ENCODE measurements around the gene NR1D2.

NR1D2 gene

GRCh38 chr3:23931597-23931996 is 13.5 kb upstream of the NR1D2 start:
- DNase-seq (ENCODE audit: low read depth): no peak

- DNase-seq (ENCODE audit: low read depth): no peak
Measured at GRCh38 chr3:23932571-23932970, 12.5 kb upstream of the NR1D2 start.

- no peak for DNase-seq (ENCODE audit: low read depth)
Measured at GRCh38 chr3:23934253-23934652, 10.8 kb upstream of the NR1D2 start.

GRCh38 chr3:23937296-23937695 is 7.8 kb upstream of the NR1D2 start:
- DNase-seq (ENCODE audit: low read depth): no peak

DNA sequence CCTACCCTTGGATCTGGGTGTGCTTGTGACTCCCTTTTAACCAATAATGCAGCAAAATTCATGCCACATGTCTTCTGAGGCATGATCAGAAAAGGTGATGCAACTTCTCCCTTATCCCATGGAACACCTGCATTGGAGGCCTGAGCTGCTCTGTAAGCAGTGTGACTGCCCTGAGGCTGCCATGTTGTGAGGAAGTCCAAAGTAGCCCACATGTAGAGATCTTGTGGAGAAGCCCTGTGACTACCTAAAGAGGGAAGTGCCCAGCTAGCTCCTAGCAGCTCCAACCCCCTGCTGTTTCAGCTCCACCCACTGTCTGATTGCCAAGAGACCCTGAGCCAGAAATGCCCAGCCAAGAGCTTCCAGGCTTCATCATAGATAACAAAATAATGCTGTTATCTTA is 6.4 kb upstream of the NR1D2 start:
- DNase-seq (ENCODE audit: low read depth): no peak

GRCh38 chr3:23940775-23941174 is 4.3 kb upstream of the NR1D2 start:
- no peak for DNase-seq (ENCODE audit: low read depth)

DNA sequence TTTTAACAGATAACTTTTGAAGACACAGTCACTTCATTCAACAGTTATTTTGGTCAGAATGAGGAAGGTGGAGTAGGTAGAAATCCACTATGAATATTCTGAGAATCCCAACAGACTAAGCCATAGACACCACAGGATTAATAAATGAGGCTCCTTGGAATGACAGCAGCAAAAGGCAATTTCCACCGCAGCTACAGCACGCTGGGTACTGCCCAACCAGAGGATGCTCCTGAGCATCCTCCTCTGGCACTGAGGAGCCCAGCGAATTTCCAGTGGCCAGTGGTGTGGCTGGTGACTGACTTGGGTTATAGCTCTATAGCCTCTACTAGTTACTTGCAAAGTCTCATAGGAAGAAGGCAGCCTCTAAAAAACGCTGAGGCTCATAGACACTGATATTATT is 3.6 kb upstream of the NR1D2 start:
- DNase-seq (ENCODE audit: low read depth): no peak

DNA sequence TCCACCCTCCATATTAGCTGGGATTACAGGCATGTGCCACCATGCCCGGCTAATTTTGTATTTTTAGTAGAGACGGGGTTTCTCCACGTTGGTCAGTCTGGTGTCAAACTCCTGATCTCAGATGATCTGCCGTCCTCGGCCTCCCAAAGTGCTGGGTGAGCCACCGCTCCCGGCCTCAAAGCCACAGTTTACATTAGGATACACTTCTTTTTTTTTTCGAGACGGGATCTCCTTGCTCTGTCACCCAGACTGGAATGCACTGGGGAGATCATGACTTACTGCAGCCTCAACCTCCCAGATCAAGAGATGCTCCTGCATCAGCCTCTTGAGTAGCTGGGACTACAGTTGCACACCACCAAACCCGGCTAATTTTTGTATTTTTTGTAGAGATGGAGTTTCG is 2.5 kb upstream of the NR1D2 start:
- DNase-seq (ENCODE audit: low read depth): no peak

- DNase-seq (ENCODE audit: low read depth): no peak
Measured at GRCh38 chr3:23944007-23944783, 891 bp upstream of the NR1D2 start.

GRCh38 chr3:23945663-23945912 is 502 bp downstream of the NR1D2 start:
- DNase-seq (ENCODE audit: low read depth): no peak

GRCh38 chr3:23945913-23946687 is 1.0 kb downstream of the NR1D2 start:
- peak; percentile 94 for DNase-seq (ENCODE audit: low read depth)

DNA sequence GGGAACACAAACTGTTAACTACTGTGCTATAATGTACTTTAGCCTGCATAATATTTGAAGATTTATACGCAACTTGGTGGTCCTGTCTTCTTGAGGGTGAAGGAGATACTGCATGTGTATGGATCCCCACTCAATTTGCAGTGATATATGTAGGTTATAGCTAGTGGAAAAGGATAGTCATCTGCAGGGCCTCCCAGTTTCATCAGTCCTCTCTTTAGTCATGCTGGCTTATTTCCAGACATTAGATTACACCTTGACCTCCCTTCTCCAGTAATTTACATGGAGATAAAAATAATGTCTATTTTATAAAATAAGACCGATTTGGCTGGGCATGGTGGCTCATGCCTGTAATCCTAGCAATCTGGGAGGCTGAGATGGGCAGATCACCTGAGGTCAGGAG is 3.7 kb downstream of the NR1D2 start:
- DNase-seq (ENCODE audit: low read depth): no peak

GRCh38 chr3:23949784-23950183 is 4.7 kb downstream of the NR1D2 start:
- DNase-seq (ENCODE audit: low read depth): no peak

DNA sequence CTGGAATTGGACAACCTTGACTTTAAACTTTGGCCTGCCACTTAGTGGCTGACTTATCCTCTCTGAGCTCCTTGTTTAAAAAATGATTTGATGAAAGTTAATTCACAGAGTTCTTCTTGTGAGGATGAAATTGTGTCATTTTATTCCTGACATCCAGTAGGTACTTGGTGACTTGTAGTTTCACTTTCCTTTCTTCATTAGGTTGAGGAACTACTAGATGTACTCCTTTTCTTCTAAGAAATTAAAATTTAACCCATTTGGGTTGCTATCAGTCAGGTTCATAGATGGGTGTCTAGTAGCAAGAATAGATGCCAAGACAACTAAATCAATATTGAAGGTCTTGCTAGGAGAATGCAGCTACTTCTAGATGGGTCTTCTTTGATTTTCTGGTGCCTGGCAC is 5.2 kb downstream of the NR1D2 start:
- no peak for DNase-seq (ENCODE audit: low read depth)

DNA sequence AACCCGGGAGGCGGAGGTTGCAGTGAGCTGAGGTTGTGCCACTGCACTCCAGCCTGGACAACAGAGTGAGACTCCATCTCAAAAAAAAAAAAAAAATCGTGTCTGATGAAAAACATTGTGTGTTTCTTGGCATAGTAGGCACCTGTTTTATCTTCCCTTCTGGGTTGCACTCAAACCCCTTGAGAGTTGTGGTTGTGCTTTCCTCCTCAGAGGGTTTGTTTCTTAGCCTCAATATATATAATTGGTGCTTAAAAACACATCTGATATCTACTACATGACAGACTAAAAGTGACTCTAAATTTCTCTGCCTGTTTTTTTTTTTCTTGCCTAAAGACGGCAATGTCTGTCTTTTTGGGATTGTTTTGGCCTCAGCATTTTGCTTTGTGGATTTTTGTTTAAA is 7.6 kb downstream of the NR1D2 start:
- DNase-seq (ENCODE audit: low read depth): no peak

DNA sequence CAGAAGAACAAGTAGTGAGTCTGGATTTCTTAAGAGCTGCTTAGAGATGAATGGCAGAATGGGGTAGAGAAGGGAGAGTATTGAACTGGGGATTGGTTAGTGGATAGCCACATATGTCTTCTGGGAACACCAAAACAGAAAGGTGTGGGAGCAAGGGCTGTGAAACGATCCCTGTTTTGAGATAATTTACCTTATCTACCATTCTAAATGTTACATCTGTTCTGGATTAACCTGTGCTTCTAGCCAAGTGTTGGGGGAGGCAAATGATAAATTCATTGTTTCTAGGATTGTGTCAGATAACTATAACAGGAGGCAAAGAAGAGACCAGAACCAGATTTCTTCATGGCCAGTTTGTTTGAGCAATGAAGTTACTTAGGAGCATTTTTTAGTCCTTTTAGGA is 8.4 kb downstream of the NR1D2 start:
- no peak for DNase-seq (ENCODE audit: low read depth)

DNA sequence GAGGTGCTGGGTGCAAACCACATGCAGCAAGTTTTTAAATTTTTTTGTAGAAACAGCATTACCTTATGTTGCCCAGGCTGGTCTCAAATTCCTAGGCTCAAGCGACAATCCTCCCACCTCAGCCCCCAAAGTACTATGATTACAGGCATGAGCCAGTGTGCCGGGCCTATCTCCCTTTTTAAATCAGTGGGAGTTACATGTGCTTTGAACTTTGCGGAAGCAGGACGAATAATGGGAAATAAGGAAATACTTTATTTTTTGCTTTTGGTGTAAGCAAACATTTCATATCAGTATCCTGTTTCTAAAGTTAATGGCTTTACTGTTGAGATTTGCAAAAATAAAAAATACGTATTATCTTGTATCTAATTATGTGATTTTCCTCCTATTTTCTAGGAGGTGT is 9.1 kb downstream of the NR1D2 start:
- DNase-seq (ENCODE audit: low read depth): no peak

DNA sequence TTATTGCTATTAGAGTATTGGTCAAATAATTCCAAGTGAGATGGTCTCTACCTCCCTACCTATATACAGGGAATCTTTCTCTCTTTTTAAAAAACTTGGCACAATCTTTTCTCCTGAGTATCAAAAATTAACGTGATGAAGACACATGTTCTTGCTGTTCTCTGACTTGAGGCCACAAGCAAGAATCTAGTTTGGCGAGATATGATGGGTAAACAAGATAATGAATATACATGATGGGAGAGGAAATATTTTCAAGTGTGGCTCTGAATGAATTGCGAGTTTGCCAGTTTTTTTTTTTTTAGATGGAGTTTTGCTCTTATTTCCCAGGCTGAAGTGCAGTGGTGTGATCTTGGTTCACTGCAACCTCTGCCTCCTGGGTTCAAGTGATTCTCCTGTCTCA is 11.6 kb downstream of the NR1D2 start:
- no peak for DNase-seq (ENCODE audit: low read depth)

DNA sequence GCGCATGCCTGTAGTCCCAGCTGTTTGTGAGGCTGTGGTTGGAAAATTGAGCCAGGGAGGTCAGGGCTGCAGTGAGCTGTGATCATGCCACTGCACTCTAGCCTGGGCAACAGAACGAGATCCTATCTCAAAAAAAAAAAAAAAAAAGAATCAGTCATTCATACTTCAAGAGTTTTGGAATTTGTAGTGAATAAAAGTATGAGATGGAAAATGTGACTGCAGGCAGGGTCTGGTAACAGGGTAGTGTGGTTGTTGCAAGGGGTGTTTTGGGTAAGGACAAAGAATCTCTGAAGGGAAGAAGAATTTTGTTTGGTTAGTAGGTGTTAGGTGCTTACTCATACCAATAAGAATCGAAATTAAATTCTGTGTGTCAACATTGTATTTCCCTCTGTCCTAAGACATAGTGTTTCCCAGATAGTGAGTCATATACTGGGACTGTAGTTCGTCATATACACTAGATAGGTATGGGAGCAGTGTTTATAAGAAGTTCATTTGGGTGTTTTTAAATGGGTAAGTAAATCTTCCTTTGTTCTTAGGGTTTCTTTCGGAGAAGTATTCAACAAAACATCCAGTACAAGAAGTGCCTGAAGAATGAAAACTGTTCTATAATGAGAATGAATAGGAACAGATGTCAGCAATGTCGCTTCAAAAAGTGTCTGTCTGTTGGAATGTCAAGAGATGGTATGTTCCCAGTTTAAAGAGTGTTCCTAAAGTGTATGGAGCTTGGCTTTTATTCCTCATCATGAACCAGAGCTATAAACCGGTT is 14.2 kb downstream of the NR1D2 start:
- no peak for DNase-seq (ENCODE audit: low read depth)

- DNase-seq (ENCODE audit: low read depth): no peak
Measured at GRCh38 chr3:23960649-23961048, 15.6 kb downstream of the NR1D2 start.

- no peak for DNase-seq (ENCODE audit: low read depth)
Measured at GRCh38 chr3:23961066-23961465, 16.0 kb downstream of the NR1D2 start.

- no peak for DNase-seq (ENCODE audit: low read depth)
Measured at GRCh38 chr3:23961913-23962312, 16.8 kb downstream of the NR1D2 start.

GRCh38 chr3:23964537-23965235 is 19.6 kb downstream of the NR1D2 start:
- DNase-seq (ENCODE audit: low read depth): no peak

Measured in GM04504 (cell line).